Esophagus squamous epithelium (tissue), 5 donors: ENCODE data around the gene KLF16. TPM values are rescaled to one million over a fixed set of nuclear protein-coding genes. Genes with fewer than 3 reads are reported as not detected.

ENCODE experiments used
- DNase-seq: peaks from one replicate; lab custom pipeline; 2025; lab: John Stamatoyannopoulos, UW
- H3K27ac ChIP-seq, 4 donors: fragments of 200-600 bp; sonication (generic); one replicate each; pipeline ENCODE4 v1.5.1; 2016 to 2019; ENCODE audit warnings: mild to moderate bottlenecking in 1 of 4
- H3K27me3 ChIP-seq, 4 donors: fragments of 200-600 bp; sonication (generic); 1 replicate in 3 of 4; 2 replicates in 1 of 4; pipeline versions ENCODE4 v1.5.1 to v1.6.0; 2017 to 2021; ENCODE audit warnings: antibody characterized with exemption in 1 of 4
- H3K36me3 ChIP-seq, 3 donors: fragments of 200-600 bp; sonication (generic); one replicate each; pipeline ENCODE4 v1.5.1; 2016 to 2019
- H3K4me1 ChIP-seq, 3 donors: fragments of 200-600 bp; sonication (generic); one replicate each; pipeline ENCODE4 v1.5.1; 2017 to 2019
- H3K4me3 ChIP-seq, 4 donors: fragments of 200-600 bp; sonication (generic); 1 replicate in 3 of 4; 2 replicates in 1 of 4; pipeline ENCODE4 v1.5.1; 2016 to 2019; ENCODE audit warnings: mild to moderate bottlenecking in 2 of 4, moderate library complexity in 1 of 4
- H3K9me3 ChIP-seq, 3 donors: fragments of 200-600 bp; sonication (generic); one replicate each; pipeline ENCODE4 v1.5.1; 2016 to 2019
- CTCF ChIP-seq, 6 experiments: fragments of 450-650 bp in 4 of 6; fragments of 200-600 bp in 2 of 6; sonication (generic) in 2 of 6; IDR thresholded peaks; one replicate each; pipeline ENCODE4 v1.5.1; 2016 to 2019; ENCODE audit warnings: antibody characterized with exemption in 6 of 6, mild to moderate bottlenecking in 4 of 6, moderate library complexity in 4 of 6
- POLR2A ChIP-seq, 4 donors: fragments of 450-650 bp; IDR thresholded peaks; one replicate each; pipeline ENCODE4 v1.6.1; 2017; ENCODE audit warnings: antibody characterized with exemption in 4 of 4, mild to moderate bottlenecking in 4 of 4, moderate library complexity in 3 of 4
- WGBS, 2 donors: methylation state at CpG; one replicate each; pipeline ENCODE4 v1.1.5; 2018; 5-methylcytosine and 5-hydroxymethylcytosine counted together
- intact Hi-C: fragments of 100-400 bp; cut with DNase I; formaldehyde crosslinking; loops from one replicate; pipeline ENCODE4 v1.15.0; 2022
- total RNA-seq, 4 donors: library from RNA; depleted of rRNA; stranded (reverse); fragments of >200 nt; gene quantifications; one replicate each; pipeline ENCODE4 v1.1.0, GENCODE V29; 2016
- donor health status: DM: yes; HTN: yes; CAD: no.

The KLF16 gene
- total RNA-seq, 4 donors from 2014 or later: 8.3 to 13.5 (median 9.1) TPM

GRCh38 chr19:1806184-1807029, 57.0 kb downstream of the KLF16 start:
- WGBS, 2 donors: 85 to 94% methylated on average over 10 to 18 of the region's 45 CpGs
- Histone ChIP-seq H3K27ac (no peak overlapping the region), H3K4me1 (peaks cover 3 to 36% (median 4%) of the 10 kb centered on the region in 3 donors), H3K9me3 (no peaks in the 10 kb centered on the region), H3K4me3 (no peak overlapping the region), H3K27me3 (no peaks in the 10 kb centered on the region), H3K36me3 (no peaks in the 10 kb centered on the region)
- intact Hi-C loops: loop anchor here (10.0 kb wide), 1 partner anchor 262 kb away; no protein-coding TSS in a partner anchor
- DNase-seq: no peak
- TF ChIP-seq POLR2A (IDR thresholded peaks at IDR 0.05) (no peak), CTCF (IDR thresholded peaks at IDR 0.05) (no peak)

GRCh38 chr19:1805401-1806183, 57.8 kb downstream of the KLF16 start:
- no peaks in the 10 kb centered on the region for H3K27me3 ChIP-seq
- WGBS, 2 donors: 89% methylated on average over 2 to 16 of the region's 24 CpGs

GRCh38 chr19:1804858-1805257, 58.5 kb downstream of the KLF16 start:
- 82 to 90% methylated on average over 4 to 6 of the region's 6 CpGs for WGBS, 2 donors

More at GRCh38 chr19:1805401-1806183, 57.8 kb downstream of the KLF16 start:
- TF ChIP-seq POLR2A (IDR thresholded peaks at IDR 0.05): no peak
- no peak for TF ChIP-seq CTCF (IDR thresholded peaks at IDR 0.05)
- no peaks in the 10 kb centered on the region for H3K36me3 ChIP-seq
- intact Hi-C loops: loop anchor here (10.0 kb wide), 1 partner anchor 261 kb away; no protein-coding TSS in a partner anchor
- H3K4me3 ChIP-seq: no peak overlapping the region
- H3K27ac ChIP-seq: no peak overlapping the region
- no peak for DNase-seq
- peaks cover 0 to 28% (median 0%) of the 10 kb centered on the region in 3 donors for H3K4me1 ChIP-seq
- H3K9me3 ChIP-seq: no peaks in the 10 kb centered on the region

More at GRCh38 chr19:1804858-1805257, 58.5 kb downstream of the KLF16 start:
- TF ChIP-seq CTCF (IDR thresholded peaks at IDR 0.05) (no peak), POLR2A (IDR thresholded peaks at IDR 0.05) (no peak)
- H3K4me3 ChIP-seq: no peak overlapping the region
- no peaks in the 10 kb centered on the region for H3K27me3 ChIP-seq
- DNase-seq: no peak
- H3K9me3 ChIP-seq: no peaks in the 10 kb centered on the region
- H3K4me1 ChIP-seq: peaks cover 0 to 23% (median 0%) of the 10 kb centered on the region in 3 donors
- intact Hi-C loops: loop anchor here (10.0 kb wide), 1 partner anchor 260 kb away; no protein-coding TSS in a partner anchor
- no peak overlapping the region for H3K27ac ChIP-seq
- no peaks in the 10 kb centered on the region for H3K36me3 ChIP-seq

Other genes starting within 250 kb of the KLF16 start
- 10 to 100 TPM; 29.9 to 66.0 (median 47.9) TPM for gene TCF3, start 211.0 kb downstream of the KLF16 start, total RNA-seq
- gene ONECUT3, start 110.1 kb downstream of the KLF16 start, total RNA-seq: not detected
- 1 to 10 TPM in 2 of 4 donors, under 1 TPM in 2; 0.57 to 3.0 (median 1.4) TPM for gene ATP8B3, start 51.3 kb downstream of the KLF16 start, total RNA-seq
- 10 to 100 TPM in 3 of 4 donors, 1 to 10 TPM in 1; 7.5 to 16.4 (median 15.4) TPM for gene REXO1, start 15.1 kb downstream of the KLF16 start, total RNA-seq
- 10 to 100 TPM; 78.4 to 91.7 (median 82.9) TPM for gene ABHD17A, start 21.9 kb upstream of the KLF16 start, total RNA-seq
- gene ADAT3, start 41.8 kb upstream of the KLF16 start, total RNA-seq: 10 to 100 TPM in 2 of 4 donors, 1 to 10 TPM in 2; 4.7 to 20.4 (median 11.1) TPM
- 100 to 1,000 TPM in 1 of 4 donors, 10 to 100 TPM in 3; 49.8 to 144 (median 83.9) TPM for gene SCAMP4, start 41.8 kb upstream of the KLF16 start, total RNA-seq
- gene CSNK1G2, start 77.6 kb upstream of the KLF16 start, total RNA-seq: 10 to 100 TPM; 40.4 to 68.9 (median 60.3) TPM
- gene BTBD2, start 152.1 kb upstream of the KLF16 start, total RNA-seq: 10 to 100 TPM; 42.3 to 79.0 (median 63.8) TPM
- gene MKNK2, start 187.7 kb upstream of the KLF16 start, total RNA-seq: 100 to 1,000 TPM; 147 to 300 (median 189) TPM
- gene MOB3A, start 232.7 kb upstream of the KLF16 start, total RNA-seq: 10 to 100 TPM; 22.9 to 26.9 (median 23.6) TPM
- 10 to 100 TPM in 1 of 4 donors, 1 to 10 TPM in 2, not detected in 1; 3.0 to 11.4 (median 3.2) TPM for gene IZUMO4, start 233.3 kb upstream of the KLF16 start, total RNA-seq